C4-2B (cell line): Measurements from ENCODE around the gene CNTNAP3B.
"Not testable (repeated sequence)": the region's sequence is repeated elsewhere in the genome, so short reads cannot be mapped to it uniquely, and the experiment has no call there.

Source experiments
- CTCF ChIP-seq: fragments of 450-650 bp; conservative IDR thresholded peaks from 2 replicates; pipeline ENCODE4 v1.5.1; 2017; ENCODE audit warnings: mild to moderate bottlenecking
- ZFX ChIP-seq: fragments of 450-650 bp; IDR thresholded peaks from 2 replicates; pipeline ENCODE4 v1.6.1; 2017

- TF ChIP-seq CTCF, ZFX: not testable (repeated sequence)
Observed at GRCh38 chr9:41953007-41953406, 176.2 kb downstream of the CNTNAP3B start.
